Fibroblast of skin of scalp (primary cell): ENCODE data around the gene ANGPTL4.
A peak's percentile ranks its signal among the peaks of the same experiment; 100 is the strongest.
"Not testable (repeated sequence)": the region's sequence is repeated elsewhere in the genome, so short reads cannot be mapped to it uniquely, and the experiment has no call there.

Experiments used
- DNase-seq: peaks from one replicate; pipeline ENCODE4 v3.0.0-alpha.2; 2013

Gene ANGPTL4

GRCh38 chr19:8366121-8366581 lies 2.2 kb downstream of the ANGPTL4 start:
- DNase-seq, result no peak

- DNase-seq, result no peak
Observed at GRCh38 chr19:8366961-8367326, 3.0 kb downstream of the ANGPTL4 start.

- DNase-seq, result peak; percentile 99
Observed at GRCh38 chr19:8367327-8368001, 3.5 kb downstream of the ANGPTL4 start.

- no peak for DNase-seq
Observed at GRCh38 chr19:8370176-8371010, 6.4 kb downstream of the ANGPTL4 start.

- no peak for DNase-seq
Observed at GRCh38 chr19:8371011-8371804, 7.3 kb downstream of the ANGPTL4 start.

- no peak for DNase-seq
Observed at GRCh38 chr19:8373867-8374813, 10.2 kb downstream of the ANGPTL4 start.

- not testable (repeated sequence) for DNase-seq
Observed at GRCh38 chr19:8375766-8376165, 11.8 kb downstream of the ANGPTL4 start.

- not testable (repeated sequence) for DNase-seq
Observed at GRCh38 chr19:8376373-8376974, 12.5 kb downstream of the ANGPTL4 start.

- DNase-seq, result no peak
Observed at GRCh38 chr19:8377598-8377997, 13.6 kb downstream of the ANGPTL4 start.

- DNase-seq, result not testable (repeated sequence)
Observed at GRCh38 chr19:8379156-8379891, 15.4 kb downstream of the ANGPTL4 start.

GRCh38 chr19:8384569-8384968 lies 20.6 kb downstream of the ANGPTL4 start:
- not testable (repeated sequence) for DNase-seq

GRCh38 chr19:8385103-8385502 lies 21.1 kb downstream of the ANGPTL4 start:
- not testable (repeated sequence) for DNase-seq

GRCh38 chr19:8385566-8385965 lies 21.6 kb downstream of the ANGPTL4 start:
- not testable (repeated sequence) for DNase-seq

- DNase-seq, result not testable (repeated sequence)
Observed at GRCh38 chr19:8386419-8386818, 22.5 kb downstream of the ANGPTL4 start.

GRCh38 chr19:8386990-8387389 lies 23.0 kb downstream of the ANGPTL4 start:
- no peak for DNase-seq

- no peak for DNase-seq
Observed at GRCh38 chr19:8387688-8388611, 24.0 kb downstream of the ANGPTL4 start.

GRCh38 chr19:8388612-8388958 lies 24.6 kb downstream of the ANGPTL4 start:
- DNase-seq, result no peak

GRCh38 chr19:8389891-8390616 lies 26.1 kb downstream of the ANGPTL4 start, which contains the start of gene RAB11B:
Gene RAB11B (plus strand): TSS chr19:8390360. CDS start chr19:8390417, 57 bp downstream.
- peak; percentile 100 for DNase-seq

- peak; percentile 94 for DNase-seq
Observed at GRCh38 chr19:8390617-8390981, 26.6 kb downstream of the ANGPTL4 start.
